WTC11 (cell line): ENCODE results near the gene KIF21B. TPM values are rescaled to one million over a fixed set of nuclear protein-coding genes. Genes with fewer than 3 reads are reported as not detected.

Source experiments
- ATAC-seq: fragments of 200-7000 bp; cut with Tn5 transposase; 2 replicates; pipeline ENCODE4 v1.10.0; 2021; ENCODE audit warnings: mild to moderate bottlenecking, moderate library complexity
- CTCF ChIA-PET: fragments of 300-600 bp; sonication (Branson Sonifier 250); formaldehyde crosslinking; loops from one replicate; lab custom pipeline; 2021; ENCODE audit warnings: antibody characterized with exemption; lab: Charles Lee
- POLR2A ChIA-PET: fragments of 350-600 bp; sonication (Branson Sonifier 250); formaldehyde crosslinking; loops from one replicate; lab custom pipeline; 2021; ENCODE audit warnings: antibody characterized with exemption; lab: Charles Lee
- DNase-seq: peaks from one replicate; pipeline ENCODE4 v3.0.0; 2021; ENCODE audit warnings: low spot score
- H3K27ac Mint-ChIP-seq: 2 replicates; pipeline ENCODE4 v1.8.0; 2021; ENCODE audit warnings: mixed read lengths
- H3K27me3 Mint-ChIP-seq: 2 replicates; pipeline ENCODE4 v1.8.0; 2021; ENCODE audit warnings: low read depth, mild to moderate bottlenecking, moderate library complexity, mixed read lengths
- H3K36me3 Mint-ChIP-seq: 2 replicates; pipeline ENCODE4 v1.8.0; 2021; ENCODE audit warnings: mixed read lengths
- H3K4me1 Mint-ChIP-seq: 2 replicates; pipeline ENCODE4 v1.8.0; 2022; ENCODE audit warnings: mixed read lengths
- H3K4me3 Mint-ChIP-seq: 2 replicates; pipeline ENCODE4 v1.8.0; 2021; ENCODE audit warnings: mild to moderate bottlenecking, moderate library complexity, mixed read lengths
- H3K9me3 Mint-ChIP-seq: 2 replicates; pipeline ENCODE4 v1.8.0; 2021; ENCODE audit warnings: mixed read lengths
- CBFB ChIP-seq: sonication (generic); formaldehyde crosslinking; IDR thresholded peaks from 2 replicates; pipeline ENCODE4 v1.8.1; 2022; ENCODE audit warnings: mild to moderate bottlenecking, low read depth, missing genetic modification reagents
- CREB1 ChIP-seq: sonication (generic); formaldehyde crosslinking; IDR thresholded peaks from 2 replicates; pipeline ENCODE4 v1.8.0; 2023; ENCODE audit warnings: mild to moderate bottlenecking, missing genetic modification reagents
- E2F5 ChIP-seq: sonication (generic); formaldehyde crosslinking; IDR thresholded peaks from 2 replicates; pipeline ENCODE4 v1.8.1; 2022; ENCODE audit warnings: mild to moderate bottlenecking, moderate library complexity, missing genetic modification reagents
- HMGXB4 ChIP-seq: sonication (generic); formaldehyde crosslinking; IDR thresholded peaks from 2 replicates; pipeline ENCODE4 v1.8.1; 2023; ENCODE audit warnings: mild to moderate bottlenecking, moderate library complexity, missing genetic modification reagents
- IRF2 ChIP-seq: sonication (generic); formaldehyde crosslinking; IDR thresholded peaks from 2 replicates; pipeline ENCODE4 v1.8.0; 2022; ENCODE audit warnings: low read depth, missing genetic modification reagents, borderline replicate concordance
- JAZF1 ChIP-seq: fragments of 250-450 bp; sonication (Bioruptor Pico); IDR thresholded peaks from 2 replicates; pipeline ENCODE4 v1.9.0; 2021; ENCODE audit warnings: moderate library complexity, mild to moderate bottlenecking, inconsistent platforms
- SMAD3 ChIP-seq: sonication (generic); formaldehyde crosslinking; IDR thresholded peaks from 2 replicates; pipeline ENCODE4 v1.8.0; 2022; ENCODE audit warnings: missing genetic modification reagents, mild to moderate bottlenecking, borderline replicate concordance
- TCF7 ChIP-seq: sonication (generic); formaldehyde crosslinking; IDR thresholded peaks from 2 replicates; pipeline ENCODE4 v1.8.0; 2022; ENCODE audit warnings: mild to moderate bottlenecking, low read depth, missing genetic modification reagents, moderate library complexity
- ZNF138 ChIP-seq: sonication (generic); formaldehyde crosslinking; conservative IDR thresholded peaks from 2 replicates; pipeline ENCODE4 v1.8.1; 2022; ENCODE audit warnings: mild to moderate bottlenecking, moderate library complexity, missing genetic modification reagents
- ZNF232 ChIP-seq: sonication (generic); formaldehyde crosslinking; IDR thresholded peaks from 2 replicates; pipeline ENCODE4 v1.8.0; 2022; ENCODE audit warnings: mild to moderate bottlenecking, missing genetic modification reagents
- ZNF512 ChIP-seq: sonication (generic); formaldehyde crosslinking; IDR thresholded peaks from 2 replicates; pipeline ENCODE4 v1.8.1; 2022; ENCODE audit warnings: missing genetic modification reagents, borderline replicate concordance
- ZSCAN18 ChIP-seq: fragments of 250-450 bp; sonication (Bioruptor Pico); IDR thresholded peaks from 2 replicates; pipeline ENCODE4 v2.1.2; 2022; ENCODE audit warnings: mild to moderate bottlenecking, moderate library complexity
- total RNA-seq: library from RNA; stranded (reverse); gene quantifications from 3 replicates; pipeline ENCODE4 v1.2.3, GENCODE V29; 2021
- TF ChIP-seq, protein P1 (sequence below): sonication (generic); formaldehyde crosslinking; conservative IDR thresholded peaks from 2 replicates; pipeline ENCODE4 v1.8.1; 2022; ENCODE audit warnings: mild to moderate bottlenecking, missing genetic modification reagents
- TF ChIP-seq, protein P2 (sequence below): sonication (generic); formaldehyde crosslinking; IDR thresholded peaks from 2 replicates; pipeline ENCODE4 v1.8.1; 2023; ENCODE audit warnings: mild to moderate bottlenecking, missing genetic modification reagents, borderline replicate concordance
- TF ChIP-seq, protein P3 (sequence below): sonication (generic); formaldehyde crosslinking; IDR thresholded peaks from 2 replicates; pipeline ENCODE4 v1.8.1; 2023; ENCODE audit warnings: mild to moderate bottlenecking, missing genetic modification reagents, moderate library complexity

Gene KIF21B
- total RNA-seq, 1 experiment from 2014 or later: 19.4 TPM

- CTCF ChIA-PET: interaction anchor here (0.6 to 1.4 kb wide), 2 partner anchors 46 to 363 kb away, joined by 3 to 6 read pairs; no protein-coding TSS in a partner anchor
- TF ChIP-seq SMAD3 (no peak), ZNF232 (CRISPR knock-in tag) (no peak), HMGXB4 (no peak)
- TF ChIP-seq, all 79 proteins: peak for 0
- no peaks in the 10 kb centered on the region for H3K9me3 Mint-ChIP-seq
- POLR2A ChIA-PET: no interaction called here
- no peaks in the 10 kb centered on the region for H3K36me3 Mint-ChIP-seq
- DNase-seq: no peak
- peaks cover 10% of the 10 kb centered on the region for H3K4me1 Mint-ChIP-seq
- no peaks in the 10 kb centered on the region for H3K27me3 Mint-ChIP-seq
- no peak for ATAC-seq
- H3K27ac Mint-ChIP-seq: no peak overlapping the region
- H3K4me3 Mint-ChIP-seq: no peak overlapping the region
Observed at GRCh38 chr1:201072922-201073321, 49.4 kb upstream of the KIF21B start.

- ATAC-seq: no peak
- TF ChIP-seq JAZF1 (CRISPR knock-in tag) (no peak), CREB1 (CRISPR knock-in tag) (no peak), TCF7 (CRISPR knock-in tag) (no peak), IRF2 (CRISPR knock-in tag) (no peak), E2F5 (CRISPR knock-in tag) (no peak), ZNF512 (CRISPR knock-in tag) (no peak), ZNF138 (no peak)
- TF ChIP-seq, protein P1, sequence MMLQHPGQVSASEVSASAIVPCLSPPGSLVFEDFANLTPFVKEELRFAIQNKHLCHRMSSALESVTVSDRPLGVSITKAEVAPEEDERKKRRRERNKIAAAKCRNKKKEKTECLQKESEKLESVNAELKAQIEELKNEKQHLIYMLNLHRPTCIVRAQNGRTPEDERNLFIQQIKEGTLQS (CRISPR knock-in tag): no peak
- TF ChIP-seq, protein P2, sequence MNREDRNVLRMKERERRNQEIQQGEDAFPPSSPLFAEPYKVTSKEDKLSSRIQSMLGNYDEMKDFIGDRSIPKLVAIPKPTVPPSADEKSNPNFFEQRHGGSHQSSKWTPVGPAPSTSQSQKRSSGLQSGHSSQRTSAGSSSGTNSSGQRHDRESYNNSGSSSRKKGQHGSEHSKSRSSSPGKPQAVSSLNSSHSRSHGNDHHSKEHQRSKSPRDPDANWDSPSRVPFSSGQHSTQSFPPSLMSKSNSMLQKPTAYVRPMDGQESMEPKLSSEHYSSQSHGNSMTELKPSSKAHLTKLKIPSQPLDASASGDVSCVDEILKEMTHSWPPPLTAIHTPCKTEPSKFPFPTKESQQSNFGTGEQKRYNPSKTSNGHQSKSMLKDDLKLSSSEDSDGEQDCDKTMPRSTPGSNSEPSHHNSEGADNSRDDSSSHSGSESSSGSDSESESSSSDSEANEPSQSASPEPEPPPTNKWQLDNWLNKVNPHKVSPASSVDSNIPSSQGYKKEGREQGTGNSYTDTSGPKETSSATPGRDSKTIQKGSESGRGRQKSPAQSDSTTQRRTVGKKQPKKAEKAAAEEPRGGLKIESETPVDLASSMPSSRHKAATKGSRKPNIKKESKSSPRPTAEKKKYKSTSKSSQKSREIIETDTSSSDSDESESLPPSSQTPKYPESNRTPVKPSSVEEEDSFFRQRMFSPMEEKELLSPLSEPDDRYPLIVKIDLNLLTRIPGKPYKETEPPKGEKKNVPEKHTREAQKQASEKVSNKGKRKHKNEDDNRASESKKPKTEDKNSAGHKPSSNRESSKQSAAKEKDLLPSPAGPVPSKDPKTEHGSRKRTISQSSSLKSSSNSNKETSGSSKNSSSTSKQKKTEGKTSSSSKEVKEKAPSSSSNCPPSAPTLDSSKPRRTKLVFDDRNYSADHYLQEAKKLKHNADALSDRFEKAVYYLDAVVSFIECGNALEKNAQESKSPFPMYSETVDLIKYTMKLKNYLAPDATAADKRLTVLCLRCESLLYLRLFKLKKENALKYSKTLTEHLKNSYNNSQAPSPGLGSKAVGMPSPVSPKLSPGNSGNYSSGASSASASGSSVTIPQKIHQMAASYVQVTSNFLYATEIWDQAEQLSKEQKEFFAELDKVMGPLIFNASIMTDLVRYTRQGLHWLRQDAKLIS: no peak
- TF ChIP-seq, all 79 proteins: peak for 0
- Mint-ChIP-seq H3K4me1 (peaks cover 10% of the 10 kb centered on the region), H3K4me3 (no peak overlapping the region), H3K27ac (no peak overlapping the region), H3K36me3 (no peaks in the 10 kb centered on the region), H3K27me3 (no peaks in the 10 kb centered on the region), H3K9me3 (no peaks in the 10 kb centered on the region)
- ChIA-PET CTCF (interaction anchor here (1.4 to 2.3 kb wide), 2 partner anchors 8 to 47 kb away, joined by 6 to 8 read pairs; no protein-coding TSS in a partner anchor), POLR2A (no interaction called here)
- DNase-seq: no peak
Observed at GRCh38 chr1:201072149-201072548, 48.6 kb upstream of the KIF21B start.

- POLR2A ChIA-PET: no interaction called here
- no peak overlapping the region for H3K27ac Mint-ChIP-seq
- CTCF ChIA-PET: interaction anchor here (0.5 to 2.8 kb wide), 4 partner anchors 27 to 144 kb away, joined by 3 to 15 read pairs (median 7); no protein-coding TSS in a partner anchor
- peak; percentile 64 for ATAC-seq
- peaks cover 10% of the 10 kb centered on the region for H3K4me1 Mint-ChIP-seq
- no peak overlapping the region for H3K4me3 Mint-ChIP-seq
- TF ChIP-seq CBFB (CRISPR knock-in tag) (no peak), ZSCAN18 (CRISPR knock-in tag) (no peak), E2F5 (CRISPR knock-in tag) (no peak), ZNF138 (no peak)
- TF ChIP-seq, protein P3, sequence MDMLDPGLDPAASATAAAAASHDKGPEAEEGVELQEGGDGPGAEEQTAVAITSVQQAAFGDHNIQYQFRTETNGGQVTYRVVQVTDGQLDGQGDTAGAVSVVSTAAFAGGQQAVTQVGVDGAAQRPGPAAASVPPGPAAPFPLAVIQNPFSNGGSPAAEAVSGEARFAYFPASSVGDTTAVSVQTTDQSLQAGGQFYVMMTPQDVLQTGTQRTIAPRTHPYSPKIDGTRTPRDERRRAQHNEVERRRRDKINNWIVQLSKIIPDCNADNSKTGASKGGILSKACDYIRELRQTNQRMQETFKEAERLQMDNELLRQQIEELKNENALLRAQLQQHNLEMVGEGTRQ (CRISPR knock-in tag): no peak
- TF ChIP-seq, all 79 proteins: peak for 0
- Mint-ChIP-seq H3K27me3 (no peaks in the 10 kb centered on the region), H3K9me3 (no peaks in the 10 kb centered on the region), H3K36me3 (no peaks in the 10 kb centered on the region)
- no peak for DNase-seq
Observed at GRCh38 chr1:201069636-201070035, 46.1 kb upstream of the KIF21B start.
